Upper lobe of left lung (tissue), 4 donors: Measurements from ENCODE around the gene GNB5.

Experiments used
- CTCF ChIP-seq, 6 experiments: fragments of 450-650 bp in 4 of 6; fragments of 200-600 bp in 2 of 6; sonication (generic) in 2 of 6; IDR thresholded peaks; one replicate each; pipeline ENCODE4 v1.5.1; 2016 to 2019; ENCODE audit warnings: antibody characterized with exemption in 6 of 6
- EP300 ChIP-seq, 4 donors: sonication (generic); formaldehyde crosslinking; IDR thresholded peaks; one replicate each; pipeline ENCODE4 v1.5.1; 2017; ENCODE audit warnings: antibody characterized with exemption in 4 of 4, control low read depth in 2 of 4
- POLR2A ChIP-seq, 4 donors: fragments of 450-650 bp; IDR thresholded peaks; one replicate each; pipeline ENCODE4 v1.5.1; 2016 to 2017; ENCODE audit warnings: antibody characterized with exemption in 4 of 4, mild to moderate bottlenecking in 2 of 4

GRCh38 chr15:52146776-52147175, 44.4 kb downstream of the GNB5 start:
- TF ChIP-seq POLR2A (IDR thresholded peaks at IDR 0.05) (no peak), EP300 (IDR thresholded peaks at IDR 0.05) (no peak), CTCF (IDR thresholded peaks at IDR 0.05) (no peak)
